GM19438 (cell line): ENCODE data around the gene ERN1.

ENCODE experiments used
- ATAC-seq: cut with Tn5 transposase; IDR thresholded peaks from one replicate; pipeline ENCODE4 v1.9.1; 2021; ENCODE audit warnings: low read depth; ENCODE audit not compliant: unreplicated experiment

The ERN1 gene

GRCh38 chr17:64158831-64159590 is 29.1 kb upstream of the ERN1 start:
- ATAC-seq, result no peak

DNA sequence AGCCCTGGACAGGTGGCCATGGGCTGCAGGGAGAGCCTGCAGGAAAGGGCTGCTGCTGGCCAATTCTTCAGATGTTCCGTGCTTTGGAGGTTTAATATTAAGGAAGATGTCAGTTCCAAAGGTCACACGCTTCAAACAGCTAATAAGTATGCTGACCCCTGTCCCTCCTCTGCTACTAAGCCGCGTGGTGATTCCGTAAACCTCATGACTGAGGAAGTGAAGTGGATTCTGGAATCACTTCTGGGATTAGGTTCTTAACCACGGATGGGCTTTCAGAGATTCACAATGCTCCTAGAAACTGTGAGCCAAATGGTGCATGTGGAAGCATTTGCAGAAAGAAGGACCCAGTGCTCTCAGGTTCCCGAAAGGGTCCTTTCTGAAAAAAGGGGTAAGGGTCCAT is 28.5 kb upstream of the ERN1 start:
- ATAC-seq, result no peak

DNA sequence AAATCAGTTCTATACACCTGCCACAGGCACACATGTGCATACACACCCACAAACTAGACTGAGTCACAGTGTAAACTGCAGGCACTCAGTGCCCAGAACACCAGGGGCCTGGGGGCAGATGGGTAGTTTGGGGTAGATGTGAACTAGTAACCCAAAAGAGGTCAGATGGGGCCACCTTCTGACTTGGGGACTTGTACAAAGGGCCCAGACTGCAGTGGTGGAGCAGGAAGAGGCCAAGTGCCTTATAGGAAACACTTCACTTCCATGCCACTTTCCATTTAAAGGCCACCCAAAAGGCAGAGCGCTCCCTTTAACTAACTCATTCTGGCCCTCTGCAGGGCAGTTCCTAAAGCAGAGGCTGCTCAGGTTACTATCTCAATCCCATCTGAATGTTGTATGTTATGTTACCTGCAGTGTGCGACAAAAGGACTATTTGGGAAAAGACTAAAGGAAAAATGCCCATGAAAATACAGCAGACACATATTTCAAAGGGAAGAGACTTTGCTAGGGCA is 27.8 kb upstream of the ERN1 start:
- ATAC-seq, result no peak

GRCh38 chr17:64156670-64157069 is 26.7 kb upstream of the ERN1 start:
- ATAC-seq, result no peak

DNA sequence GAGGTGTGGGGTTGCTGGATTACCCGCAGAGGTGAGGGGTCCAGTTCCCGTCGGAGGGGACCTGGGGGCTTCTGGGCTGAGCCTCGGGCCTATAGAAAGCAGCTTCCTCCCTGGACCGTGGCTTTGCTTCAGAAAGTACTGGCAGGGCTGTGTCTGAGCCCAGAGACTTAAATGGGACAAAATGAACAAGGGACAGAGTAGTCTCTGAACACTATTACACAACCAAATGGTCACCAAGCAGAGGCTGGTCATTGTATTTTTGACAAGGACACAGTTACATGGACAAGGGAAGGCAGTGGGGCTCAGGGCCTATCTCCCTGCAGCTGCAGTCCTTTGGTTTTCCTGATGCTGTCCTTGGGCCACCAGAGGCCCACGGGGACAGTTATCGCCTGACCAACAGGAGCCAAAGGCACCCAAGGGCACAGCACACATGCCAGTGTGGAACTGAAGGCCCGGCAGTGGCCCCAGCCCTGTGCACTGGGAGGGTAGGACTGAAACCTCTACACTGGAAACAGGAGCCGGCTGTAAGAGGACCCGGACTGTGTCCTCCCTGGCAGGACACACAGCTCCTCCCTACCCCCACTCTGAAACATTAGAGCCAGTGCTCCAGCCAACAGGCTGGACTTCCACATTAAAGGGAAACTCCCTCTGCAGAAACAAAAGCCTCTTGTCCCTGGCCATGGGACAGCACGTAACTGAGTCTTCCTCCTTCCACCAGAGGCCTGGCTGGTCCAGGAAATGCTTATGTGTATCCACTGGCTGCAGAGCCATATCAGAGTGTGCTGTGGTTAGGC is 26.0 kb upstream of the ERN1 start:
- ATAC-seq, result no peak

- no peak for ATAC-seq
Measured at GRCh38 chr17:64155129-64155528, 25.2 kb upstream of the ERN1 start.

DNA sequence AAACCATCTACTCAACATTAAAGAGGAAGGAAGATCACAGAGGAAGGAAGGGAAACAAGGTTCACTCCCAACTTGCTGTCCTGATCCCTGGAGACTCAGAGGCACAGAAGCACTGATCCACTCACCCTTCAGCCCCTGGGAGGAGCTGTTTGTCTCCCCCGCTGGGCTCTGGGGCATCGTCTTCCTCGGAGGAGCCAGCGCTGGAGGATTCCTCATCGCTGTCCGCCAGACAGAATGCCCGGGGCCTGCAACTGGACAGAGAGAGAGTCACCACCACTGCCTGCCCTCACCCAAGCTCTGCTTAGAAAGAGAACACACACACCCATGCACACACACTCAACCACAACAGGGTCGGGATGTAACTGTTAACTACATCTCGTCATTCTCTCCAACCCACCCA is 24.8 kb upstream of the ERN1 start:
- ATAC-seq, result no peak

DNA sequence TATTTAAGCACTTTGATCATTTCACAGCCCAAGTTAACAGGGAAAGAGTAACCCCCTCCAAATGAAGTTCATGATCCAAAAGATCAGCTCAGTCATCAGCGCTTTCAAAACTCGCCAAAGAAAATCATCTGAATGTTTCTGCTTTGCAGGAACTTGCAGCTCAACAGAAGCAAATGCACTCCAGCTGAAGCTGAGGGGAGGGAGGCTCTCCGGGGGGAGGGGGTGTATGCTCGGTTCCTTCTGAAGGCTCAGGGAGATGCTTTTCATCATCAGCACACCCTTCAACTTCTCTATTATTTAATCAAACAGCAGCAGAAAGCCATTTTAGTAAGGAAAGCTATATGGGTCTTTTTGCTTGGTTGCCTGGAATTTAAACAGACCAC is 24.4 kb upstream of the ERN1 start:
- no peak for ATAC-seq

GRCh38 chr17:64153565-64154312 is 23.8 kb upstream of the ERN1 start:
- no peak for ATAC-seq

DNA sequence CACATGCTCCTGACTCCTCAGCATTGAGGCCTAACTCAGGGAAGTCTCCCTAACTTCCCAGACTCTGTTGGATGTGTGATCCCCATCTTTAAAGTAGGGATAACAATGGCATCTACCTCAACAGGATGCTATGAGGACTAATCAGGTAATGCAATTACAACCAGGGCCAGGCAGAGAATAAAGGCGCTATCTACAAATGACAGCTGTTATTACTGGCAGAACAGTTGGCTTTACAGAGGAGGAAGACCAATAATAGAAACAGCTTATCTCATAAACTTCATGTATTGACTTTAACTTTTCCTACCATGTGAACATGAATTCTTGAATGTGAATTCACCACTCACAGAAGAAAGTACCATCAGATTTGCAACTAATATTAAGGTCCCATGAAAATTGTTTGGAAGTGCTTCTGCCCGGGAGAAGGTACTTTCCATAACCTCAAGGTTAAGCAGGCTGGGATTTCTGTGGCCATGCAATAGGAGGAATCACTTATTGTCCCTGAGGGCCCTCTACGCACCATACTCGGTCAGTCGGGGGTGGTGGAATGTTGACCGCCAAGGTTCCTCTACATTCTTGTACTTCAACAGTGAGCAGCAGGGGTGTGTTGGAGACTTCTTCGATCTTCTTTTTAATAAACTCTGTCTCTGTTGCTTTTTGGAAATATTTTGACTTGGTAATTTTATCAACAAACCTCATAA is 22.6 kb upstream of the ERN1 start:
- ATAC-seq, result no peak

- no peak for ATAC-seq
Measured at GRCh38 chr17:64151016-64151368, 21.0 kb upstream of the ERN1 start.

GRCh38 chr17:64150237-64151015 is 20.5 kb upstream of the ERN1 start:
- ATAC-seq, result no peak

DNA sequence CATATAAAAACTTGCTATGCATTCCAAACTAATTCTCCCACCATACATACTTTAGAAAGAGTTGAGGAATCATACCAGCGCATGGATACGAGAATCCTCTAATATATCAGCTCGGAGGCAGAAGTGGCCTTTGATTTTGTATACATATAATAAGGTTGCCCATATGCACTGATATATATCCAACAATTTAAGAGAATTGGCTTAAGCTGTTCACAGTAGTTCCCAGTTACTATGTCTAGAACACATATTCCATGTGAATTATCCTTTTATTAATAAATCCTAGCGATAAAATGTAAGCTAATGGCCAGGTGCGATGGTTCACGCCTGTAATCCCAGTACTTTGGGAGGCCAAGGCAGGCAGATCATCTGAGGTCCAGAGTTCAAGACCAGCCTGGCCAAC is 19.3 kb upstream of the ERN1 start:
- ATAC-seq, result no peak

- ATAC-seq, result no peak
Measured at GRCh38 chr17:64148699-64149098, 18.8 kb upstream of the ERN1 start.

DNA sequence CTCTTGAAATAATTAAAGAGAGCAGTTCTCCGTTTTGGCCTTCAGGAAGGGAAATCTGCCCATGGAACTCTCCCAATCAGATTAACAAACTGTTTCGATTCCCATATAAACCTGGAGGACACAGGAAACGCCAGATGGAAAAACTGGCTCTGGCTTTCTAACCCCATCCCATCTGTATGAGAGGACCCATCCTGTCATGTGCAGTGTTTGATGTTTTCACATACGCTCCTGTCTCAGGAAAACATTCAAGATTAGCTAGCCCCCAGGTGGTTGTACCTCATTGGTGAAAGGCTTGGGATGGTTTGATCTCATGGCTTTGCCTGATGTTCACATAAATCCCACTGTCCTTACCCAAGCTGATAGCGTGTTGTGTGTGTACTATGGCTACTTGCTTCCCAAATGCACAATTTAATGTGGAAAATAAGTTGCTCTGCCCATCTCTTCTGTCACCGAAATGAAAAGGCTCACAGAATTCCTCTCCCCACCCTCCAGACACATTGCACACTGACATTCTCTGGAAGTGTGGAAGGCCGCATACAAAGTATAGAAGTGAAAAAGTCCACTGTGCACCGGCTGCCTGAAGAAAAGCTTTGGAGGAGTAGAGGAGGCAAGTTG is 18.2 kb upstream of the ERN1 start:
- ATAC-seq, result no peak

GRCh38 chr17:64147110-64148016 is 17.4 kb upstream of the ERN1 start:
- no peak for ATAC-seq

- ATAC-seq, result peak; percentile 12
Measured at GRCh38 chr17:64146418-64147109, 16.6 kb upstream of the ERN1 start.
